Stimulated activated naive CD4-positive, alpha-beta T cell treated with Interleukin-2 at 50 U/mL for 16 hours (primary cell): ENCODE measurements around the gene TCF4.

Experiments used
- DNase-seq: peaks from one replicate; lab custom pipeline; 2025; lab: John Stamatoyannopoulos, UW

The TCF4 gene

DNA sequence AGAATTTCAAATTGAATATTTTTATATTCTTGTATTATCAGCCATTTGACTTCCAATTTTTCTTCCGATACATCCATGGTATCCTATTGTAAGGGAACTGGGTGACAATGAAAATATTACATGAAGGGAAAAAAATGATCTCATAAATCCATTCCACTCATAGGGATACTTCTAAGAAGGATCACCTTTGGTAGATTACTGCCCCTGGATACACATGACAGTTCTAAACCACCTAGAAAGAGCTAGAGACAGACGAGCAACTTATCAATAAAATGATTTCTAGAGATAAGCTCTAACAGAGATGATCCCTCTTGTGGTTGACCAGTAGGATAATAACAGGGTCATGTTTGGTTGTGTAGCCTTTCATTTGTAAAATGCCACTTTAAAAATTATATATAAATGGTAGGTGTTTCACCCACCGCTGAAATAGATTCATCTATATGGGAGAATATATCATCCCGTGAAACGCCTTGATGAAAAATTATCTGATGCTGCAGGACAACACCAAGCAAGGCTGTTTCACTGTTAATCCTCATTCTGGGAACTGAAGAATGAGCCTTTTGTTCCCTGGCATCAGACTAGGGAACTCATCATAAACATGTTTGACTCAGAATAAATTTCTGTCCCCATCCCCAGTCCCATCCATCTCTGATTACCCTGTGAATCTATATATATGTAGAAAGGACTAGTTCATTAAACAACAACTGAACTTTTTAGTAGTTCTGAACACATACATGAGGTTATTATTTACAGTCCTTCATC, 180.0 kb downstream of the TCF4 start:
- no peak for DNase-seq

DNA sequence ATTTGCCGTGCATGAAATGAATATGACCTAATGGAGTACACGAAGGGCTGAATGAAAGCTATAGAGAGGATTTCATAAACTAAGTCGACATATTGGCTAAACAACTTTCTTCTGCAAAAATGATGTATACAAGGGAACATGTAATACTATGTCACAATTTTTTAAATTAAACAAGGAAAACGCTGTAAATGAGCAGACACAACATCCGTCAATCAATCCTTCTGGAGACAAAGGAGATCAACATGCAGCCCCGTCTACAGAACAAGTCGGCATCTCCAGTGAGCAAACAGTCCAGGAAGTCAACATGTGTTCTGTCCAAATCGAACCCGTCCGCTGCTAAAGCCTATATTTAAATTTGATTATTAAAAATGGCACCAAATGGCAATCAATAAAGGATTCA, 180.8 kb downstream of the TCF4 start:
- no peak for DNase-seq

DNA sequence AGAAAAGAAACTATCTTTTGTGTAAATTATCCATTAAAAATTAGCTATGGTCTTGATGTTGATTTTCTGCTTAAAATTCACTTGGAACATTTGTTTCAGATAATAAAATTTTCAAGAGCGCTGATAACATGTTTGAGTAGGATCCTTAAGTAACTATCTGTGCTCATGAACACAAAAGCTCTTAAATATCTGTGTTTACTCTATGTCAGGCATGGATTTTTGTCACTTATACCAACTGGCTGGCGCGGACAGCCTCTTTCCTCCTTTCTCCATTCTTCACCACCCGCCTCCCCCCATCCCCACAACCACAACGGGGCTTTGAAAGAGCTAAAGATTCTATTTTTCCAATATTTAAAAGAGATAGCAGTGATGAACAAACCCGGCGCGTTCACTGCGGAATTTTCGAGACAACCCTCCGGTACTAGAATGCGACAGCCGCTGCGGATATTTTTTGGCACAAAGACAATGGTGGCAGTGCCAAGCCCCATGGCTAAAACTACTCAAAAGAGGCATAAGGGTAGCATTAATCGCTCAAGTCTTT, 181.5 kb downstream of the TCF4 start:
- no peak for DNase-seq

DNA sequence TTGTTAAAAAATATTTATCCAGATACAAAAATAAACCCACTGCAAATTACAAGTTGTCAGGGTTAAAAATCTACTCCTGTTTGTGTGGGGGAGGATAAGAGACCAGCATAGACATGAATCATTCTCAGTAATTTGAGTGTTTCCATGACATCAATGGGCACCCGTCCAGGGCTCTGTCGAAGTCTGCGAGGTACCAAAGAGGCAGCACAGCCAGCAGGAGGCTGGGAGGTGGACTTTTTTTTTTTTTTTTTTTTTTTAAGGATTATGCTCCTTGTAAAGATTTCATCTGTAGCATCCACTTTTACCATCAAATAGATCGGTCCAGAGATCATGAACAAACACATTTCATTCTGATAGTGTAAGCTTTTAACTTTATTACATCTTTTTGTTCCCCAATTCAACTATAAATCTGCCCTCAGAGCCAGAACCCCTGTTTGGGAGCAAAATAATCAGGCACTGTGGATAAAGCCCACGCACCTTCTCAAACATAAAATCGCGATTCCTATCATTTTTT, 182.0 kb downstream of the TCF4 start:
- no peak for DNase-seq

DNA sequence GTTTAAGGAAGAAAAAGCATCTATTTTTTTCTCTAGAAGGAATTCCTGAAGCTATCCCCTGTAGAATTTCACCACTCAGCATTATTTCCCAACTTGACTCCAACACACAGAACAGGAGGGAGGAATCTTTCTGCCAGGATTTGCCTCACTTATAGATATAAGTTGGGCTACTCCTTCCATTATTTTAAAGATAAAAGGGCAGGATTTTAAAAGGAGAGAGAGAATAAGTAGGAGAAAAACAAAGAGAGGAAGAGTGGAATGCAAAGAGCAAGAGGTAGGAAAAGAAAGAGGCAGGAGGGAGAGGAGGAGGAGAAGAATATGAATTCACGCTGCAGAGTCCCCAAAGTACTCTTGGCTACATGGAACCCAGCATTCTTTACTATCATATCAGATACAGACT, 182.5 kb downstream of the TCF4 start:
- no peak for DNase-seq

DNA sequence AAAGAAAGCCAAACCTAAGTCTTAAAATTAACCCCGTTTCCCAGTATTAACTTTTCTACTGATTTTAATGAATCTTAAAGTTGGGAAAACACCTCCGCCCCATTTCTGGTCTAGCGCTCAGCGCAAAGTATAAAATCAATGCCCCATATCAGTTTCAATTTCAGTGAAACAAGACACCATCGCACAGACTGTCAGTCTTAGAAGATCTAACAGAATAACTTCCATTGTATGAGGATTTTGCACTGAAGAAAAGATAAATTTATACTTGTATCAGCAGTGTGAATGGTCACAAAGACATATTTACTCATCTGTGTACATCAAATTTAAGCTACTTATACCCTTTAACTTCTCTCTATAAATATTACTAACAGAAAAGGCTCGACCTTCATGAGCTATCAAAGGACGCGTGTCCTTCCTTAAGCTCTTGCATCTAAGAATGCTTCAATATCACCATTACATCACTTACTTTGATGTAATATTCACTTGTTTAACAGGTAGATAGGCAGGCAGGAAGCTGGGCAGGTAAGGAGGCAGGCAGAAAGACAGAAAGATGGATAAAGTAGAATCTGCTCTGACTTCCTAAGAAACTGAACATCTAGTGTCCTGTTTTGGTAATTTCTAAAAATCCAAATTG, 183.0 kb downstream of the TCF4 start:
- no peak for DNase-seq

DNA sequence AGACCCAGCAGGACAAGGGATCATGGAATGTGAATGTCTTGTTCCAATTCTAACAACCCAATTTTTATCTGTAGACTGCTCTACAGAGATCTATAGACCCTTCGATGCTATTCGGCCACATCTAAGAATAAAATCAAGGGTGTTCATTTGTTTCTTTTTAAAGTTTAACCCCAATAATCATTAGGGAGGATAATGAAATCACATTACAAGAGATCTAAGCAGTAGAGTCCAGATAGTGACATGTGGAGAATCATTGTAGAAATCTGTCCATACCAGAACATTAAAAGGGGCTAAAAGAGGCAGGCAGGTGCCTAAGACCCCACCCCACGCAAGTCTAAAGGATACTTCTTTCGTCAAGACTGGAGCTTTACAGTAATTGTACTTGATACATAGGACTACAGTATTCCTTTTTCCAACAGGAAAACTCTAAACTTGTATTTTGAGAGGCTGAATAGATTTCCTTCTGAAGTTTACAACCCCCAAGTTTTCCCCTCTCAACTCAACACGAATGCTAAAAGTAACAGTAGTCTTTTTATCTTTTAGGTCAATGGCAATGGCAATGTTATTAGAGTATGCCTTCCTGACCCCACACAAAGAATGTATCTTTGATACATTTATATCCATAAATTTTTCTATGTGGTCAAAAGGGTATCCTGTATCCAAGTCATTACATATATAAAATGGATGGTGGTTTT, 183.7 kb downstream of the TCF4 start:
- no peak for DNase-seq

DNA sequence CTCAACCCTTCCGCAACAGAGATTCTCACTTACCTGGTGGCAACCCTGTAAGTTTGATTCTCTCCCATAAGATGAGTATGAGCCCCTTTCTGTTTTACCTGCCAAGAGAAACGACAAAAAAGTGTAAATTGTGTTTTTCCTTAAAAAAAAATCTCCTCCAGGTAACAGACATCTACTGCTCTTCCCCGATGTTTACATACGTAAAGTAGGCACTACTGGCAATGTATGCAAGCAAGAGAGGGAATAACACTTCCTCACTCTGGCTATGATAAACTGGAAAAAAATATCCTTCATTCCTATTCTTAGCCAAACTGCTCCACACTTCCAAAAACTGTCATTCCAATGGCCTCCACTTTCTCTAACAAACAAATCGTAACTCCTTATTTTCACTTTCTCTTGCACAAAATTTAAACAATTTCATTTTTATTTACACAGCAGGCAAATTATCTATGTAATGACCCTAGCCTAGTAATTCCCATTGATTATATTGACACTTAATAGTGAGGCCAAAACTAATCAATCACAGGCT, 184.5 kb downstream of the TCF4 start:
- no peak for DNase-seq

DNA sequence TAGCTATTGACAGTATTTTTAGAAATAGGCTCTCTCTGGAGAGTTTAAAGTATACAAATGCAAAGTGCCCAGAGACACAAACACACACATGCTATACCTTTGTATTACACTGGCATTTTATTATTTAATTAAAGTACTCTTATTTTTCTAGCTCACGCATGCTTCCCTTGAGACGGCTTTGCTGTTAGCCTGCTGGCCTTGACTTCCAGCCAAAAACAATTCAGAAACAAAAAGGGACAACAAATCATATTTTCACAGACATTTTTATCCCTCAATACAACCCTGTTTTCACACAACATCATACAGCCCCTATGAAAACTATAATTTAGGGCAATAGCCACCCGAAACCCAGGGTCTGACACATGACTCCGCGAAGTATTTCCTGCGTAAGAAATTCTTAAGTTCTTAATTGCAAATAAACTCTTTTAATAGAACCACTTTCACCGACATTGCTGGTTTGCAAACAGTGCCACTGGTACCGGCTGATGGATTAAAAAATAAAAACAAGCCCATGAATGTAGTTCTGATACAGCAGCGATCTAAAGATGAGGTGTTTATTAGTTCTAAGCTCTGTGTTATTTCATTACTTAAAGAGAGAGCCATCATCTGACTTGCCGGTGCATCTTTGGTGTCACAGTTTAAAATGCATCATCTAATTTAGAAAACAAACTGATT, 185.1 kb downstream of the TCF4 start:
- DNase-seq: no peak

DNA sequence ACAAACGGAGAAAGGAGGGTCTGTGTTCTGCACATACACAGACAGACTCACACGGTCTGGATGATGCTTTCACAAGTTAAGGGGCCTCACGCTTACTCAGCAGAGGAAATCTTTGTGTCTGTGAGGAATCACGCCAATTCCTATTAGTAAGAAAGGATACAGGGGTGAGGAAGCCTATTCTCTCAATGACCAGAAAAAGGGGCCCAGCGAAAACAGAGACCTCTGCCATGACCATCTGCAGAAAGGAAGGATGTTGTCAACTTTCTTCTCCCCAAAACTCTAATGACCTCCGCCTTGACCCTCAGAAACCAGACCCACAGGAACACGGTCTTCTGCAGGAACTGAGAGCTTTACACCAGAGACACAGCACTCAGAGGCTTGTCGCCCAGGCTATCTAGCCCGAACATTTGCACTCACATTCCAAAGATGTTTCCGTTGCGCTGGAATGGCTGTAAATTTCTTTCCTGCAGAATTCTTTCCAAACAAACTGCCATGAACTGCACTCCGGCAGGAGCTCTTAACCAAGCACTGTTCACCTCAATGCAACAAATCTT, 186.3 kb downstream of the TCF4 start:
- no peak for DNase-seq

DNA sequence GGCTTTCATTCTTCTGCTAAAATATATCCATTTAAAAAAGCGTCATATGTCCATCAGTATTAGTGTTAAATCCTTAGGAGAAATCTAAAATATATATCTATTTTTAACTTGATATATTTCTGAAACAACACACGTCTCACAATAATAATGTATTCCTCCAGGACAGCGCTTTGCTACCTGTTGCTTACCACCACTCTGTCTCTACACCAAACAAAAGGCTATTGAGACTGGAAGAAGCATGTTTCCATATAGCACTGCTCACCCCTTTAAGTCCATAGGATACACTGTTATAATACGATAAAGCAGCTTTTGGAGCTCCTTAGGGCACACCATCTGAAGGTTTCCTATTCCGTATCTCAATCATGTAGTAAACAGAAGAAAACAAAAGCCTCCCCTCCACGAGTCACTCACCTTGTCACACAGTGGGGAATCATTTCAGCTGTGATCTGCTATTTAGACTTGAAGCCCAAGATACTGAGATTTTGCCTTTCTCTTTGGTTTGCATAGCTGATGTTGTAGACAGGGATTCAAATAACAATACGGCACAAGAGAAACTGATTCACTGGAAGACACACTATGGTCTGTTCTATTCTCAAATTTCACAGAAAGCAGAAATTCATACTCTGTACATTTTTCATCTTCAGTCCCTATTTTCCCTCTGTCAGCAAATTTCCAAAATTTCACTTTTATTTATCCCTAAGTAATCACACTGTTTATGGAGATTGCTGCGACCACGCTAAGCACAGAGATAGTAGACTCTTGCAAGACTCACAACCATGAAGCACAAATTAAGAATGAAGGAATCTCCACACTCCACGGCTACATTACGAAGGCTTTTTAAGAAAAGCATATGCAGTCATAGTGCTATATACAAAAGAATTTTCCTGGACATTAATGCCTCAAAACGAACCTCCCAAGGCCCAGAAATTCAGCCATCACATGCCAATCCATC, 187.1 kb downstream of the TCF4 start:
- no peak for DNase-seq

DNA sequence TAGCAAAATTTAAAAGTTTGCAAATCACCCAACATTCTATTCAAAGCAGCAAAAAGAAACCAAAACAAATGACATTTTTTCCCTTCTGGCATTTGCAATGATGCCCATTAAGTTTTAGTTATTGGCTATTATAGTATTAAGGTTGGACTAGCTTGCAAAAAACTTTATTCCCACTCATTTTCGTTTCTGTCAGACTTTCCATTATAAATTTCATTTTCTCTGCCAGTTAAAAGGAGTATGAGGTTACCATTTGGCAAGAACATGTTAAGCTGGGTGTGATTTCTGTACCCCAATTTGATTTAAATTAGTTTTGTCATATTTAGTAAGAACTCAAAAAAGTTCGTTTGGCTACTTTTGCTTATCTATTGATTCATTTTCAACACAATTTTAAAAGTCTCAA, 187.9 kb downstream of the TCF4 start:
- no peak for DNase-seq

DNA sequence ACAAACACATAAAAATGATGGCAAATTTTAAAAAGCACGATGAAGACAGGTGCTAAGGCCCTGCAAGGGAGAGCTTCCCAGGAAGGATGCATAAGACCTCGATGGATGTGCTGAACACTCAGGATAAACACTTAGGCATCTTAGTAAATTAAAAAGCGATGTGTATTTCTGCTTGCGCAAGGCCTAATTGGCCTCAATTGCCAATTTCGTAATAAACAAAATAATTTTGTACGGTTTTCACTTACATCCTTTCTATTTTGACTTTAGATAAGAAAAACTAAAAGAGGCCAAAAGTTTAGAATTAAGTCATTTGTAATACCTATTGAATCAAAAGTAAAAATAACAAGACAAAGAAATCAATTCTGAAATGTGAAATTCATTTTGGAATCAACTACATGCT, 189.1 kb downstream of the TCF4 start:
- no peak for DNase-seq

DNA sequence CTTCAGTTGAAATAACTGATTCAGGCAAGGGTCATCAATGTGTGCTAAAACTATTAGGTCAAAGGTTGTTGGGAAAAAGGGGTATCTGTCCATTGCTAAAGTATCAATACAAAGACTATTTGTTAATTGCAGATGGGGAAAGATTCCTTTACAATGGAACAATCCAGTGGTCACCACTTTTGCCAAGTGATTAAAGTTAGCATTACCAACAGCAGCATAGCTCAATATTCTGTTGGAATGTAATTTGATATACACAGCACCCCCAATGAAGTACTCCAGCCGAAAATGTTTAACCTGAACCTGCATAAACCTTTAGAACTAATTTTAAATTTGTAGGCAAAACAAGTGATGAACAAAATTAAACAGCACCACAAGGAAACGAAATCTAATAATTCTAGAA, 191.0 kb downstream of the TCF4 start:
- no peak for DNase-seq

DNA sequence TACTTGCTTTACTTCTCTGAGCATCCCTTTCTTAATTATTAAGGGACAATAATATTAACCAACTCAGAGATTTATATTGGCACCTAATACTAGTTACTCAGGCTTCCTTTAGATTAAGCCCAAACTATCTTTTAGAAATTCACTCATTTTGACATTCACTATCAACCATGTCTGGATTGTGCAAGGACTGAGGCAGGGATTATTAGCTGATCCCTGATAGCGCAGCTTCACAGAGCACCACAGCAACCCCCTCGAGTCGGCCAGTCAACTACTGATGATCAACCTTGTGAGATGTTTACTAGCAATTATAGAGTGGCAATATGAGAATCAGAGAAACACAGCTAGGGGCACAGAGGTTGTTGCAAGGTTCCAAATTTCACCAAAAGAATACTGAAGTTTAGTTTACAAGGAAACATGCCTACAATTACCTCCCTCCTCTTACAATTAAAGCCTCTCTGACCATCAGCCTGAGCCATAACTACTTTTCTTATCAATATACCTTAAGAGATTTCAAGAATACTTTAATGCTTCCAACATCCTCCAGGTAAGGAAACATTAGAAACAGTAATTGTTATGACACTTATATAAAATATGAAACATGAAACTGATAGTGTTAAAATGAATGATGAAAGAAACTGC, 191.6 kb downstream of the TCF4 start:
- DNase-seq: no peak

DNA sequence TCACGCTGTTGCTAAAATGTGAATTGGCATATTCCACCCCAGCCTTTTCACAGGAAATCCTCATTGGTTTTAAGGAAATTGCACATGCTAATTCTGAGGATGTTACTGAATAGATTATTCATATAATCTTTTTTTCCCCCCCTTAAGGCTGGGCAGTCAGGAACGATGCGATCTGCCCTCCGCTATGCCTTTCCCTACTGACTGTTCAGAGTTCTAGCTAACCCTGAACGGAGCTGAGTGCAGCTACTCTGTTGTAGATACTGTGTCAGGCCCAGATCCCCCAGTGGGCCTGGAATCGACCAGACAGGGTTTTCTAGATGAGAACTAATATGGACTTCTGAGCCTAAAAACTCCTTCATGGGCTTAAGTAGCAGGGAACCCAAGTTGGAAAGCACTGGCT, 192.2 kb downstream of the TCF4 start:
- DNase-seq: no peak

DNA sequence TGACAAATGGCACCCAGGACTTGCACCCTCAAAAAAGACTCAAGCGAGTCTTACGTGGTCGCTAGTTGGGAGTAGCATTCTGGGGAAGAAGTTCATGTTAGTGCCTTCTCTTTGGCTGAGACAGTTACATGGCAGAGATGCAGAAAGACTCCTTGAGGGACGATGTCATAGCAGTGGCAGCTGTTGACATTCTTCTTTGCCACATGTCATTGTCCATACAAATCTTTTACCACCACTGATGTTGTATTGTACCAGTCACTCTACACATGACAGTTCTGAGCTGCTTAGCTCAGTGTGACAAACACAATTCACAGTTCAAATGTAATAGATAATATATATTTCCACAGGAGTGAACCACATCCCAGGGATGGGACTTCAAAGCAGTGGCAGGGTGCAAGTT, 197.1 kb downstream of the TCF4 start:
- DNase-seq: no peak

DNA sequence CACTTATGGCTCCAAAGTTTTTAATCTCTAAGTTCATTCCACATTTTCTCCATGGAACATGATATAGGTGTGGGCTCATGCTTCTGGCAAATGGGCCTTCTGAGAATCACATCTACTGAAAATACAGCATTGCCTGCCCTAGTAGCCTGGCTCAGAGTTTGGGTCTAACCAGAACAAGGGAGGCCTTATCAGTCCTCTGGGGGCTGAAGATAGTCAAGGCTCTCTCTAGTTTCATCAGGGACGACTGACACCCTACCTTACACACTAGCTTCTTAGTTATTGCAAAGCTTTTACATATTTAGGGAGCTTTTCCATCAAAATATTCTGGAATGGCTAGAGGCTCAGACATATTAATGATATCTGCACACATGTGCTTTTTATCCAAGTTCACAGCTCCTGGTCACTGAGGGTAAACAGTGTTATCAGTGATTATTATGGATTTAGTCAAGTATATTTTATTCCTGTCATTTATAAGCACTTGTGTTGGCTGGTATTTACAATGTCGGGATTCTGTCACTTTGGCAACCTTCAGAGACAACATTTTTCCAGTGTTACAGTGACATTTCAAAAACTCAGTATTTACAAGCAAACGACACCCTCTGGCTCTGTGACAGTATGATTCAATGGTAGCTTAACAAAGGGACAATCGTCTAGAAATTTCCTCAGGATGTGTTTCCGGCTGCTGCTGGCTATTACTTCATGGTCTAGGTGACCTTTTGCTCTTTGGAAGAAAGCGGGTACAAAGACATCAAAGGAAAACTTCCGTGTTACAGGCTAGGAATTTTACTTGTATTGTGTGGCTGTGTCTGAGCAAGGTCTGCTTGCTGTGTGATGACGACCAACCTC, 200.6 kb downstream of the TCF4 start:
- DNase-seq: no peak

DNA sequence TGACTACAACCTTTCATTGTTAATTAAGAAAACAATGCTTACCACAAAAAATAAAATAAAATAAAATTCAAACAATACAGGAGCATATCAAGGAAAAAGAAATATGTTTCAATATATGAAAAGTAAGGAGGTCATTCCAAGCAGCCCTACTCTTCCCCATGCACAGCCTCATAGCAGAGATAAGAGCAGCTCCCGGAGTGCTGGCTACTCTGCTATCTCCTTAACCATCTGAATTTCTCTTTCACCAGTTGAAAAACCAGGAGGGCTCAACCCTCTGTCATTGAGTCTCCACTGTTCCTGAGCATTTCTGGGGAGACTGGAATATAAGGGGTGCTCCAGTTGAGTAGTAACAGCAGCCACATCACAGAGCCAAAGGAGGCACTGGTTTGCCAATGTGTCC, 201.4 kb downstream of the TCF4 start:
- DNase-seq: no peak
